Psoas muscle (tissue), 8 donors: ENCODE results near the gene RTN4RL1. TPM values are rescaled to one million over a fixed set of nuclear protein-coding genes. Genes with fewer than 3 reads are reported as not detected.
A peak's percentile ranks its signal among the peaks of the same experiment; 100 is the strongest.

Experiments
- ATAC-seq, 4 donors: fragments of 200-7000 bp; cut with Tn5 transposase; one replicate each; pipeline ENCODE4 v1.9.1; 2020; ENCODE audit warnings: moderate library complexity in 3 of 4, mild to moderate bottlenecking in 2 of 4
- DNase-seq, 2 donors: peaks; one replicate each; pipeline ENCODE4 v3.0.0-alpha.2; 2020
- H3K27ac ChIP-seq: fragments of 200-600 bp; one replicate; pipeline ENCODE4 v1.8.0; 2022
- H3K27me3 ChIP-seq, 3 donors: fragments of 200-600 bp in 1 of 3; one replicate each; pipeline versions ENCODE4 v1.6.1 to v1.8.0; 2013 to 2022; ENCODE audit warnings: low read length in 2 of 3, mild to moderate bottlenecking in 2 of 3, moderate library complexity in 1 of 3; ENCODE audit not compliant: insufficient read depth in 3 of 3
- H3K36me3 ChIP-seq, 2 donors: fragments of 200-600 bp in 1 of 2; one replicate each; pipeline versions ENCODE4 v1.6.1 to v1.8.0; 2013 to 2022; ENCODE audit warnings: low read depth in 1 of 2, mild to moderate bottlenecking in 1 of 2, moderate library complexity in 1 of 2; ENCODE audit not compliant: insufficient read depth in 1 of 2
- H3K4me1 ChIP-seq: fragments of 200-600 bp; one replicate; pipeline ENCODE4 v1.8.0; 2022
- H3K4me3 ChIP-seq: fragments of 200-600 bp; one replicate; pipeline ENCODE4 v1.8.0; 2022; ENCODE audit warnings: mild to moderate bottlenecking
- H3K9me3 ChIP-seq: fragments of 200-600 bp; one replicate; pipeline ENCODE4 v1.8.0; 2022
- WGBS, 3 donors: extraction: QIAGEN DNeasy Blood & Tissue Kit; methylation state at CpG; one replicate each; pipeline versions ENCODE4 v1.1.6 to v1.1.7; 2013; 5-methylcytosine and 5-hydroxymethylcytosine counted together
- intact Hi-C, 2 donors: fragments of 100-400 bp; cut with DNase I; formaldehyde crosslinking; loops; one replicate each; pipeline versions ENCODE4 v1.11.0 to v1.14.2; 2022
- polyA plus RNA-seq, 3 donors: library from polyadenylated mRNA; stranded (reverse); fragments of 200-250 nt; gene quantifications; one replicate each; pipeline ENCODE4 v1.2.3, GENCODE V29; 2013
- total RNA-seq, 4 donors: library from RNA; stranded (reverse); fragmentation: NEBNext Ultra II Directional in 2 of 4; extraction: Animal tissue kit (Norgen Biotek cat#: 25700) in 2 of 4; gene quantifications; one replicate each; pipeline versions ENCODE4 v1.2.1 to v1.2.4, GENCODE V29; 2021 to 2023
- TF ChIP-seq, protein P1 (sequence below): fragments of 200-600 bp; IDR thresholded peaks from one replicate; pipeline ENCODE4 v1.8.0; 2022; ENCODE audit warnings: antibody characterized with exemption
- donor health status: healthy with polysubstance abuse.
- donor health status: DM: no; HTN: no; CAD: no; lungs with moderate emphysema.
- donor health status: Bipolar disorder and iron deficiency.
- donor health status: healthy.
- donor health status: DM: yes; HTN: yes; CAD: no.
- donor health status: DM: no; HTN: no; CAD: no.
- donor health status: DM: no; HTN: no; CAD: no.
- donor health status: DM: yes; HTN: yes; CAD: no.

Gene RTN4RL1
- total and polyA plus RNA-seq, 7 donors, result 0.44 to 1.8 (median 0.75) TPM

DNA sequence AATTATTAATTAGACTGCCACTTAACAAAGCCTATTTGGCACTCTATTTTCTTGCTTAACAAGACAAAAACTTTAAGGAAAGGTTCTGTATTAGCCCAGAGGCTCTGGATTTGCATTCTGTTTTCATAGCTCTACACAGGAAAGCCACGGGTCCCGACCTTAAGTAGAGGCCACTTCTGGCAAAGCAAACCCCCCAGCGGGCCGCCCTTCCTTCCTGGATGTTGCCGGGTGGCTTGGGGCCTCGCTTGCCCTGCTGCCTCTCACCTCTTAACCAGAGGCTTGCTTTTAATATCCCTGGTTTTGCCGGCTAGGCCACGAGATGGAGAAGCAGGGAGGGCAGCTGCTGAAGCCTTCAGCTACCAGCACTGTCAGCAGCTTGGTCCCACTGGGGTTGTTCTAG lies 4.4 kb downstream of the RTN4RL1 start:
- no peak for ATAC-seq
- no peaks in the 10 kb centered on the region for H3K36me3 ChIP-seq
- H3K9me3 ChIP-seq, result no peaks in the 10 kb centered on the region
- intact Hi-C loops, result loop anchor here (10.0 kb wide), 2 partner anchors 56 to 356 kb away; no protein-coding TSS in a partner anchor
- TF ChIP-seq, protein P1, sequence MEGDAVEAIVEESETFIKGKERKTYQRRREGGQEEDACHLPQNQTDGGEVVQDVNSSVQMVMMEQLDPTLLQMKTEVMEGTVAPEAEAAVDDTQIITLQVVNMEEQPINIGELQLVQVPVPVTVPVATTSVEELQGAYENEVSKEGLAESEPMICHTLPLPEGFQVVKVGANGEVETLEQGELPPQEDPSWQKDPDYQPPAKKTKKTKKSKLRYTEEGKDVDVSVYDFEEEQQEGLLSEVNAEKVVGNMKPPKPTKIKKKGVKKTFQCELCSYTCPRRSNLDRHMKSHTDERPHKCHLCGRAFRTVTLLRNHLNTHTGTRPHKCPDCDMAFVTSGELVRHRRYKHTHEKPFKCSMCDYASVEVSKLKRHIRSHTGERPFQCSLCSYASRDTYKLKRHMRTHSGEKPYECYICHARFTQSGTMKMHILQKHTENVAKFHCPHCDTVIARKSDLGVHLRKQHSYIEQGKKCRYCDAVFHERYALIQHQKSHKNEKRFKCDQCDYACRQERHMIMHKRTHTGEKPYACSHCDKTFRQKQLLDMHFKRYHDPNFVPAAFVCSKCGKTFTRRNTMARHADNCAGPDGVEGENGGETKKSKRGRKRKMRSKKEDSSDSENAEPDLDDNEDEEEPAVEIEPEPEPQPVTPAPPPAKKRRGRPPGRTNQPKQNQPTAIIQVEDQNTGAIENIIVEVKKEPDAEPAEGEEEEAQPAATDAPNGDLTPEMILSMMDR, result no peak
- WGBS, 3 donors, result 40 to 60% (median 51%) methylated on average over 8 of the region's 8 CpGs
- no peak overlapping the region for H3K27ac ChIP-seq
- DNase-seq, result peak in 1 of 2 donors; percentile 48
- H3K4me1 ChIP-seq, result peaks cover 11% of the 10 kb centered on the region
- no peaks in the 10 kb centered on the region for H3K27me3 ChIP-seq
- no peak overlapping the region for H3K4me3 ChIP-seq

DNA sequence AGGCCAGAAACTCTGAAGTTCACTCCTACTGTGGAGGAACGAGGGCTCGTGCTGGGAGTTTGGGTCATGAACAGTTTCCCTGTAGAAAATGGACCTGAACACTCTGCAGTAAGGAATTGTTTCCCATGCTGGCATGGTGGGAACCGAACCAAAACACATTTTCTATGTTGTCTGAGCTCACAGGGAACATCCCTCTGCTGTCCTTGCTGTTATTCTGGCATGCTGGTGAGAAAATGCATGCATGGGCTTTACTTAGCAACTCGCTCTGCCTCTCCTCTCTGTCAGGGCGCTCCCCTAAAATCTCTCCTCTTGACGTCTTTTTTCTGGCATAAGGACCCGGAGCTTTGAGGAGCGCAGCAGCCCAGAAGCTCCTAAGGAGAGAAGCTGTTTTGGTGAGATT lies 5.4 kb downstream of the RTN4RL1 start:
- WGBS, 3 donors, result 73 to 82% (median 78%) methylated on average over 8 of the region's 8 CpGs
- no peak for ATAC-seq

DNA sequence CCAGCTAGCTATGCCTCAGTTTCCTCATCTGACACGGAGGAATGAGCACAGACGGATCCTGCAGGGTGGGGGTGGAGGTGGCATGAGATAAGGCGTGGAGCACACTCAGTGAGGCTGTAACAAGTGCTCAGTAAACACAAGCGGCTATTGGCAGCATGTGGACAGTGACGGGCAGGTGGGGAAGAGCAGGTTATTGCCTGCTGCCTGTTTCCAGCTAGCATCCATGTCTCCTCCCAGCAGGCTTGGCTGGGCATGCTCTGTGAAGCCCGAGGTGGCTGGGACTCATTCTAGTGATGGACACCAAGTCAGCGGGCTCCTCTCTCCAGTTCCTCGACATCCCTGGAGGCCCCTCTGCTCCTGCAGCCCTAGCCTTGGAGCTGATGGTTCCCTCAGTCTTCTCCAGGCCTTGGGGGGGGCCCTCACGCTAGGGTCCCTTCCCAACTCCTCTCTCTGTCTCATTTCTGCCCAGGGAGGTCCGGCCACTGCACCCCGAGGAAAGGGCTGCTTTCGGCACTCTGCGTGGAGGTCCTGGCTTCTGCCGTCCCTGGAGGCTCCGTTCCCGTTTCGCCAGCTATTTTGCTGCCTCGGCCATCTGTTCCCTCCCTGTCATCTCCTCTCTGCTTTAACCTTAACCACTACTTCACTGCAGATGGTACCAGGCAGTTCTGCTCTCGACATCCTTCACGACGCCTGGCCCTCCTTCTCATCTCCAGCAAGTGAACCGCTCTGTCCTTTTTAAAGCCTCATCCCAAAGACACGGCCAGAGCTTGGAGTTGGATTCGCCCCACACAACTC lies 6.2 kb downstream of the RTN4RL1 start:
- TF ChIP-seq, protein P1, result no peak
- no peaks in the 10 kb centered on the region for H3K9me3 ChIP-seq
- DNase-seq, result no peak

More for the DNA sequence above, 5.4 kb downstream of the RTN4RL1 start:
- Histone ChIP-seq H3K4me1 (peaks cover 9% of the 10 kb centered on the region), H3K4me3 (no peak overlapping the region), H3K27me3 (no peaks in the 10 kb centered on the region), H3K9me3 (no peaks in the 10 kb centered on the region), H3K27ac (no peak overlapping the region), H3K36me3 (no peaks in the 10 kb centered on the region)
- intact Hi-C loops, result loop anchor here (10.0 kb wide), 2 partner anchors 55 to 355 kb away; no protein-coding TSS in a partner anchor
- peak in 1 of 2 donors; percentile 23 for DNase-seq
- TF ChIP-seq, protein P1, result no peak

DNA sequence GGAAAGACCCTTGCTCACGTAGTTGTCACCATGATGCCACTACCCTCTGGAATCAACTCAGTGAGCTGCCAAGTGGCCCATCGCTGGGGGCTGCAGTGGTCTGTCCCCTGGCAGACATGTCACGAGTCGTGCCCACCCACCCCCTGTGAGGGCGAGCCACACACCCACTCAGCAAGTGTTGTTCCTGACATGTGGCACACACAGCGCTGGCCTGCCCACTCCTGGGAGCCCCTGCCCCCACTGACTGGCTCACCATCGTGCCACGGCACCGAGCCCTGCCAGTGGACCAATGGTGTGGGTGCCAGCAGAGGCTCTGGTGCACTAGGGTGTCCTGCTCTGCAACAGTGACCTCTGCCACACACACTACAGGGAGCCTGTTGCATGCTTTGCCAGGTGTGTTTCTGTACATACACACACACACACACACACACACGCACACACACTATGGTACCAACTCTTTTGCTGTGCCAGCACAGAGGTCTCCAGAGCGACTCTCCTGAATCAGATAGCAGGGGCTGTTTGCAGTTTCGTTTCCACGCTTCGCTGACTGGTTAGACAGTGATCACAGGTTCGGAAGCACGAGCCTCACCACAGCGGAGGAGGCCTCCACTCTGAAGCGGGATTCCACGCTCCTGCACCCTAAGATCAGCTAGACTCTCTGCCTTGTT lies 7.7 kb downstream of the RTN4RL1 start:
- Histone ChIP-seq H3K4me1 (peaks cover 6% of the 10 kb centered on the region), H3K4me3 (no peak overlapping the region), H3K27me3 (no peaks in the 10 kb centered on the region), H3K27ac (no peak overlapping the region), H3K9me3 (no peaks in the 10 kb centered on the region), H3K36me3 (no peaks in the 10 kb centered on the region)
- TF ChIP-seq, protein P1, result no peak
- intact Hi-C loops, result no loop called here
- DNase-seq (peak in 1 of 2 donors; percentile 48), ATAC-seq (peak in 3 of 4 donors; percentile 42 to 59 (median 50))
- 72 to 84% (median 73%) methylated on average over 19 of the region's 19 CpGs for WGBS, 3 donors

More for the DNA sequence above, 6.2 kb downstream of the RTN4RL1 start:
- H3K36me3 ChIP-seq, result no peaks in the 10 kb centered on the region
- H3K4me1 ChIP-seq, result peaks cover 8% of the 10 kb centered on the region
- H3K27me3 ChIP-seq, result no peaks in the 10 kb centered on the region
- intact Hi-C loops, result no loop called here
- no peak overlapping the region for H3K27ac ChIP-seq
- ATAC-seq, result no peak
- 59 to 79% (median 72%) methylated on average over 24 of the region's 24 CpGs for WGBS, 3 donors
- no peak overlapping the region for H3K4me3 ChIP-seq
